HCT116 (cell line): ENCODE results near the gene SLC46A3. TPM values are rescaled to one million over a fixed set of nuclear protein-coding genes. Genes with fewer than 3 reads are reported as not detected.

ENCODE experiments used
- ATAC-seq: fragments of 200-7000 bp; cut with Tn5 transposase; 2 replicates; pipeline ENCODE4 v1.9.1; 2020; ENCODE audit warnings: mild to moderate bottlenecking, moderate library complexity
- BruUV-seq: library from RNA; stranded (reverse); fragments of 400-500 nt; replicated peaks from 2 replicates; lab custom pipeline; 2021; lab: Mats Ljungman, UMichigan
- CTCF ChIA-PET: fragments of 300-600 bp; sonication (Branson Sonifier 250); formaldehyde crosslinking; loops from one replicate; lab custom pipeline; 2021; ENCODE audit warnings: antibody characterized with exemption; lab: Charles Lee
- POLR2A ChIA-PET: fragments of 300-600, 350-600 bp; sonication (Branson Sonifier 250); formaldehyde crosslinking; loops from one replicate; lab custom pipeline; 2021; ENCODE audit warnings: antibody characterized with exemption; lab: Charles Lee
- RAD21 ChIA-PET, 2 experiments: fragments of 300-600 bp; sonication (Branson Sonifier 250); formaldehyde crosslinking; loops; one replicate each; lab custom pipeline; 2023; ENCODE audit warnings: low total read pairs in 2 of 2; ENCODE audit not compliant: uncharacterized antibody in 2 of 2, unreplicated experiment in 2 of 2, low non-redundant PET in 1 of 2; lab: Charles Lee
- DNase-seq: peaks from one replicate; pipeline ENCODE4 v3.0.0-alpha.2; 2010; ENCODE audit warnings: low read depth, low spot score
- H2AFZ ChIP-seq: fragments of 200-600 bp; shearing (Covaris generic), sonication (generic); 2 replicates; pipeline ENCODE4 v1.6.1; 2017; ENCODE audit warnings: low read depth, mixed run types, mixed read lengths, antibody characterized with exemption, low read length; ENCODE audit not compliant: poor library complexity, severe bottlenecking
- H3K27ac ChIP-seq: 2 replicates; pipeline ENCODE4 v1.5.1; 2012; ENCODE audit warnings: low read depth, low read length
- H3K27me3 ChIP-seq: fragments of 200-600 bp; sonication (generic); 2 replicates; pipeline ENCODE4 v1.6.1; 2016; ENCODE audit warnings: mixed run types, low read length, mixed read lengths; ENCODE audit not compliant: insufficient read depth
- H3K36me3 ChIP-seq, 2 experiments: fragments of 200-500 bp in 1 of 2; fragments of 200-600 bp in 1 of 2; sonication (Bioruptor generic) in 1 of 2; sonication (generic) in 1 of 2; 2 replicates each; pipeline versions ENCODE4 v1.5.1 to v1.6.1; 2014 to 2016; ENCODE audit warnings: low read length in 2 of 2, inconsistent platforms in 1 of 2, mixed read lengths in 1 of 2, mixed run types in 1 of 2; ENCODE audit not compliant: insufficient read depth in 2 of 2, control insufficient read depth in 1 of 2
- H3K4me1 ChIP-seq, 2 experiments: fragments of 200-600 bp in 1 of 2; sonication (generic) in 1 of 2; 2 replicates each; pipeline versions ENCODE4 v1.5.1 to v1.6.1; 2012 to 2017; ENCODE audit warnings: low read length in 2 of 2, inconsistent platforms in 1 of 2, mild to moderate bottlenecking in 1 of 2, mixed read lengths in 1 of 2, mixed run types in 1 of 2, moderate library complexity in 1 of 2; ENCODE audit not compliant: insufficient read depth in 2 of 2, control insufficient read depth in 1 of 2
- H3K4me2 ChIP-seq: fragments of 200-600 bp; sonication (generic); 2 replicates; pipeline ENCODE4 v1.6.1; 2017; ENCODE audit warnings: mixed run types, low read length, mixed read lengths
- H3K4me3 ChIP-seq, 2 experiments: fragments of 200-600 bp in 1 of 2; sonication (generic) in 1 of 2; replicated peaks in 1 of 2; 2 replicates each; pipeline ENCODE4 v1.5.1; 2011 to 2016; ENCODE audit warnings: low read length in 2 of 2, control low read depth in 1 of 2, low read depth in 1 of 2, mild to moderate bottlenecking in 1 of 2, mixed read lengths in 1 of 2, mixed run types in 1 of 2
- H3K79me2 ChIP-seq: fragments of 200-600 bp; sonication (generic); 2 replicates; pipeline ENCODE4 v1.6.1; 2017; ENCODE audit warnings: mild to moderate bottlenecking, mixed run types, low read length, moderate library complexity, mixed read lengths; ENCODE audit not compliant: insufficient read depth
- H3K9ac ChIP-seq: fragments of 200-600 bp; sonication (generic); 2 replicates; pipeline ENCODE4 v1.6.1; 2016; ENCODE audit warnings: low read length, mixed read lengths
- H3K9me2 ChIP-seq: fragments of 200-600 bp; sonication (generic), shearing (Covaris generic); 2 replicates; pipeline ENCODE4 v1.6.1; 2017; ENCODE audit warnings: mixed run types, mild to moderate bottlenecking, moderate library complexity; ENCODE audit not compliant: insufficient read depth
- H3K9me3 ChIP-seq, 2 experiments: fragments of 200-500 bp in 1 of 2; fragments of 200-600 bp in 1 of 2; sonication (Bioruptor generic) in 1 of 2; sonication (generic) in 1 of 2; 2 replicates each; pipeline ENCODE4 v1.6.1; 2014 to 2017; ENCODE audit warnings: low read length in 2 of 2, mixed read lengths in 2 of 2, inconsistent platforms in 1 of 2, low read depth in 1 of 2, mild to moderate bottlenecking in 1 of 2, mixed run types in 1 of 2, moderate library complexity in 1 of 2; ENCODE audit not compliant: control insufficient read depth in 1 of 2, insufficient read depth in 1 of 2
- H4K20me1 ChIP-seq: fragments of 200-600 bp; sonication (generic), shearing (Covaris generic); 2 replicates; pipeline ENCODE4 v1.6.1; 2017; ENCODE audit warnings: mixed run types, mild to moderate bottlenecking, moderate library complexity; ENCODE audit not compliant: insufficient read depth
- ATF3 ChIP-seq: IDR thresholded peaks from 2 replicates; pipeline ENCODE4 v1.6.1; 2012
- CBX3 ChIP-seq: IDR thresholded peaks from 2 replicates; pipeline ENCODE4 v1.6.1; 2012; ENCODE audit warnings: low read depth
- CEBPB ChIP-seq: IDR thresholded peaks from 2 replicates; pipeline ENCODE4 v1.6.1; 2012; ENCODE audit warnings: low read depth
- CTCF ChIP-seq, 3 experiments: fragments of 200-600 bp in 1 of 3; sonication (generic) in 1 of 3; IDR thresholded peaks in 2 of 3; conservative IDR thresholded peaks in 1 of 3; 2 replicates each; pipeline ENCODE4 v1.5.1; 2012 to 2017; ENCODE audit warnings: low read depth in 2 of 3, low read length in 2 of 3, antibody characterized with exemption in 1 of 3, borderline replicate concordance in 1 of 3, control low read depth in 1 of 3, mild to moderate bottlenecking in 1 of 3, mixed read lengths in 1 of 3, mixed run types in 1 of 3, moderate library complexity in 1 of 3; ENCODE audit not compliant: insufficient read depth in 1 of 3
- EGR1 ChIP-seq: IDR thresholded peaks from 2 replicates; pipeline ENCODE4 v1.6.1; 2012; ENCODE audit warnings: low read depth
- EZH2phosphoT487 ChIP-seq: fragments of 200-600 bp; IDR thresholded peaks from 2 replicates; pipeline ENCODE4 v1.6.1; 2018; ENCODE audit warnings: antibody characterized with exemption, borderline replicate concordance
- FOSL1 ChIP-seq: IDR thresholded peaks from 2 replicates; pipeline ENCODE4 v1.6.1; 2012; ENCODE audit warnings: low read depth
- JUND ChIP-seq: IDR thresholded peaks from 2 replicates; pipeline ENCODE4 v1.6.1; 2012
- POLR2A ChIP-seq: IDR thresholded peaks from 2 replicates; pipeline ENCODE4 v1.7.0; 2011; ENCODE audit warnings: borderline replicate concordance; ENCODE audit not compliant: insufficient read depth, insufficient read length; ENCODE audit errors: extremely low read depth
- RAD21 ChIP-seq: IDR thresholded peaks from 2 replicates; pipeline ENCODE4 v1.6.1; 2012; ENCODE audit warnings: low read depth, mild to moderate bottlenecking
- SRF ChIP-seq: IDR thresholded peaks from 2 replicates; pipeline ENCODE4 v1.6.1; 2012; ENCODE audit warnings: low read depth
- TCF7L2 ChIP-seq: IDR thresholded peaks from 2 replicates; pipeline ENCODE4 v1.7.0; 2011; ENCODE audit warnings: borderline replicate concordance, inconsistent platforms; ENCODE audit not compliant: insufficient read depth, insufficient read length; ENCODE audit errors: extremely low read depth
- YY1 ChIP-seq: IDR thresholded peaks from 2 replicates; pipeline ENCODE4 v1.6.1; 2011; ENCODE audit warnings: low read length, low read depth, moderate library complexity, mild to moderate bottlenecking; ENCODE audit not compliant: insufficient replicate concordance; ENCODE audit errors: extremely low read depth
- ZBTB33 ChIP-seq: IDR thresholded peaks from 2 replicates; pipeline ENCODE4 v1.6.1; 2011; ENCODE audit warnings: mild to moderate bottlenecking, low read length, moderate library complexity; ENCODE audit not compliant: insufficient replicate concordance; ENCODE audit errors: extremely low read depth
- ZFX ChIP-seq: fragments of 450-650 bp; IDR thresholded peaks from 2 replicates; pipeline ENCODE4 v1.6.1; 2017
- ZNF274 ChIP-seq: fragments of 200-500 bp; sonication (Bioruptor generic); IDR thresholded peaks from 2 replicates; pipeline ENCODE4 v1.6.1; 2014; ENCODE audit warnings: mild to moderate bottlenecking, low read depth, low read length, inconsistent platforms
- intact Hi-C: fragments of 100-400 bp; cut with micrococcal nuclease; formaldehyde crosslinking; loops from 2 replicates; pipeline ENCODE4 v1.10.0; 2022
- total RNA-seq: library from RNA; stranded (reverse); gene quantifications from one replicate; pipeline ENCODE4 v1.2.1, GENCODE V29; 2021; ENCODE audit not compliant: unreplicated experiment

Gene SLC46A3
- total RNA-seq, 1 experiment from 2014 or later: 0.93 TPM

GRCh38 chr13:28754698-28755545 is 36.2 kb upstream of the SLC46A3 start:
- no TSS peak for BruUV-seq
- CTCF ChIA-PET: no interaction called here
- peaks cover 25 to 27% of the 10 kb centered on the region in 2 experiments for H3K4me1 ChIP-seq
- H3K4me3 ChIP-seq: no peak overlapping the region
- peak overlapping the region; percentile 87 for H2AFZ ChIP-seq
- POLR2A ChIA-PET: no interaction called here
- ATAC-seq: peak; percentile 52
- H3K4me2 ChIP-seq: peak overlapping the region; percentile 48; the same call in 1 of the 2 replicates
- H3K27me3 ChIP-seq: no peaks in the 10 kb centered on the region
- DNase-seq: peak; percentile 19
- H4K20me1 ChIP-seq: no peaks in the 10 kb centered on the region
- no peaks in the 10 kb centered on the region for H3K79me2 ChIP-seq
- H3K9ac ChIP-seq: no peak overlapping the region
- no peaks in the 10 kb centered on the region for H3K36me3 ChIP-seq
- H3K27ac ChIP-seq: peak overlapping the region; percentile 66
- no peaks in the 10 kb centered on the region for H3K9me2 ChIP-seq
- TF ChIP-seq CTCF (IDR thresholded peaks at IDR 0.05 in 2 of 3, conservative IDR thresholded peaks at IDR 0.05 in 1 of 3; ENCODE audit: borderline replicate concordance in 1 of 3, insufficient read depth in 1 of 3, low read depth in 2 of 3, low read length in 2 of 3) (peak; percentile 11 to 33 (median 11); a peak in 3 of 6 replicates), RAD21 (no peak), TCF7L2 (peak; percentile 81), CBX3 (no peak)
- intact Hi-C loops: no loop called here
- RAD21 ChIA-PET: no interaction called here
- peaks cover 0 to 5% of the 10 kb centered on the region in 2 experiments; a peak in 2 of 4 replicates for H3K9me3 ChIP-seq

GRCh38 chr13:28753946-28754345 is 35.2 kb upstream of the SLC46A3 start:
- Histone ChIP-seq H4K20me1 (no peaks in the 10 kb centered on the region), H3K27ac (peak overlapping the region; percentile 66), H3K4me2 (peak overlapping the region; percentile 38; the same call in 1 of the 2 replicates), H3K4me1 (peaks cover 25 to 27% of the 10 kb centered on the region in 2 experiments), H3K36me3 (no peaks in the 10 kb centered on the region), H3K9me2 (no peaks in the 10 kb centered on the region), H3K9ac (peak overlapping the region; percentile 37), H3K27me3 (no peaks in the 10 kb centered on the region), H3K9me3 (peaks cover 0 to 5% of the 10 kb centered on the region in 2 experiments; a peak in 2 of 4 replicates), H3K79me2 (no peaks in the 10 kb centered on the region), H3K4me3 (no peak overlapping the region), H2AFZ (peak overlapping the region; percentile 91)
- intact Hi-C loops: no loop called here
- ATAC-seq (no peak), DNase-seq (no peak)
- ChIA-PET POLR2A (no interaction called here), RAD21 (no interaction called here), CTCF (interaction anchor here (1.3 kb wide), 1 partner anchor 43 kb away, joined by 6 read pairs; no protein-coding TSS in a partner anchor)
- TSS peak; percentile 86 for BruUV-seq
- TF ChIP-seq YY1 (no peak), ATF3 (no peak), ZFX (no peak), SRF (no peak), CEBPB (no peak), ZBTB33 (no peak), JUND (no peak), EGR1 (no peak), FOSL1 (no peak), ZNF274 (no peak), POLR2A (no peak), EZH2phosphoT487 (no peak), CBX3 (no peak)
